ENCODE data around the gene TFAP2A.

GRCh38 chr6:10355115-10355702 lies 59.7 kb downstream of the TFAP2A start:
- TF ChIP-seq CTCF (IDR thresholded peaks at IDR 0.05) (no peak), POLR2A (IDR thresholded peaks at IDR 0.05) (no peak)

All from heart left ventricle (tissue), 13 donors.